Suprapubic skin (tissue), 4 donors: ENCODE data around the gene ZNF678. TPM values are rescaled to one million over a fixed set of nuclear protein-coding genes. Genes with fewer than 3 reads are reported as not detected.
"Not testable (repeated sequence)": the region's sequence is repeated elsewhere in the genome, so short reads cannot be mapped to it uniquely, and the experiment has no call there.

Experiments
- DNase-seq, 2 donors: peaks; one replicate each; pipeline ENCODE4 v3.0.0-alpha.2; 2019; ENCODE audit warnings: low spot score in 2 of 2
- H3K27ac ChIP-seq: fragments of 200-600 bp; sonication (generic); one replicate; pipeline ENCODE4 v1.5.1; 2019
- H3K27me3 ChIP-seq: fragments of 200-600 bp; sonication (generic); one replicate; pipeline ENCODE4 v1.5.1; 2019
- H3K36me3 ChIP-seq: fragments of 200-600 bp; sonication (generic); one replicate; pipeline ENCODE4 v1.5.1; 2019
- H3K4me1 ChIP-seq: fragments of 200-600 bp; sonication (generic); one replicate; pipeline ENCODE4 v1.5.1; 2019
- H3K4me3 ChIP-seq: fragments of 200-600 bp; sonication (generic); one replicate; pipeline ENCODE4 v1.5.1; 2019; ENCODE audit warnings: mild to moderate bottlenecking
- H3K9me3 ChIP-seq: fragments of 200-600 bp; sonication (generic); one replicate; pipeline ENCODE4 v1.5.1; 2019
- EP300 ChIP-seq: sonication (generic); formaldehyde crosslinking; IDR thresholded peaks from one replicate; pipeline ENCODE4 v1.6.1; 2017; ENCODE audit warnings: antibody characterized with exemption
- POLR2A ChIP-seq, 2 donors: fragments of 450-650 bp; IDR thresholded peaks; one replicate each; pipeline ENCODE4 v1.6.1; 2017; ENCODE audit warnings: antibody characterized with exemption in 2 of 2, mild to moderate bottlenecking in 2 of 2, moderate library complexity in 2 of 2
- POLR2AphosphoS5 ChIP-seq, 3 donors: sonication (generic); formaldehyde crosslinking; IDR thresholded peaks; one replicate each; pipeline ENCODE4 v1.6.1; 2017; ENCODE audit warnings: antibody characterized with exemption in 3 of 3
- WGBS: methylation state at CpG from one replicate; pipeline ENCODE4 v1.1.5; 2018; 5-methylcytosine and 5-hydroxymethylcytosine counted together
- total RNA-seq, 4 donors: library from RNA; depleted of rRNA; stranded (reverse); fragments of >200 nt; gene quantifications; one replicate each; pipeline ENCODE4 v1.1.0, GENCODE V29; 2016
- TF ChIP-seq, protein P1 (sequence below), 2 donors: fragments of 200-600 bp in 1 of 2; fragments of 450-650 bp in 1 of 2; sonication (generic) in 1 of 2; IDR thresholded peaks; one replicate each; pipeline ENCODE4 v1.5.1; 2016 to 2019; ENCODE audit warnings: antibody characterized with exemption in 2 of 2, mild to moderate bottlenecking in 1 of 2, moderate library complexity in 1 of 2

ZNF678 gene
- total RNA-seq, 4 donors from 2014 or later: 3.5 to 6.8 (median 5.3) TPM

DNA sequence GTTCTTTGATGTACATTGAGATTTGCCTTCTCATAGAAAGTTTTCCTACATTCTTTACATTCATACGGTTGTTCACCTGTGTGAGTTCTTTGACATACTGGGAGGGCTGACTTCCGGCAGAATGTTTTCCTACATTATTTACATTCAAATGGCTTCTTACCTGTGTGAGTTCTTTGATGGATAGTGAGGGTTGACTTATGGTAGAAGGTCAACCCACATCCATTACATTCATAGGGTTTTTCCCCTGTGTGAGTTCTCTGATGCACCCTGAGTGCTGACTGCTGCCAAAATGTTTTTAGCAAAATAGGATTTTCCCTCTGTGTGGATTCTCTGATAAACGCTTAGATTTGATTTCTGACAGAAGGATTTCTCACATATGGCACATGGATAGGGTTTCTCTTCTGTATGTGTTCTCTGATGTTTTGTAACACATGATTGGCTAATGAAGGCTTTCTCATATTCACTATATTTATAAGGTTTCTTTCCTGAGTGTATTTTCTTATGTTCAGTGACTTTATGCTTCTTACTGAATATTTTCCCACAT lies 134.0 kb downstream of the ZNF678 start:
- 84% methylated on average over 3 of the region's 3 CpGs for WGBS
- no peaks in the 10 kb centered on the region for H3K36me3 ChIP-seq
- no peaks in the 10 kb centered on the region for H3K4me1 ChIP-seq
- peaks cover 32% of the 10 kb centered on the region for H3K9me3 ChIP-seq
- DNase-seq: no peak
- H3K4me3 ChIP-seq: no peak overlapping the region
- H3K27ac ChIP-seq: no peak overlapping the region
- no peaks in the 10 kb centered on the region for H3K27me3 ChIP-seq
- TF ChIP-seq EP300: no peak
- no peak for TF ChIP-seq POLR2AphosphoS5 (IDR thresholded peaks at IDR 0.05)
- TF ChIP-seq POLR2A (IDR thresholded peaks at IDR 0.05): no peak
- TF ChIP-seq, protein P1, sequence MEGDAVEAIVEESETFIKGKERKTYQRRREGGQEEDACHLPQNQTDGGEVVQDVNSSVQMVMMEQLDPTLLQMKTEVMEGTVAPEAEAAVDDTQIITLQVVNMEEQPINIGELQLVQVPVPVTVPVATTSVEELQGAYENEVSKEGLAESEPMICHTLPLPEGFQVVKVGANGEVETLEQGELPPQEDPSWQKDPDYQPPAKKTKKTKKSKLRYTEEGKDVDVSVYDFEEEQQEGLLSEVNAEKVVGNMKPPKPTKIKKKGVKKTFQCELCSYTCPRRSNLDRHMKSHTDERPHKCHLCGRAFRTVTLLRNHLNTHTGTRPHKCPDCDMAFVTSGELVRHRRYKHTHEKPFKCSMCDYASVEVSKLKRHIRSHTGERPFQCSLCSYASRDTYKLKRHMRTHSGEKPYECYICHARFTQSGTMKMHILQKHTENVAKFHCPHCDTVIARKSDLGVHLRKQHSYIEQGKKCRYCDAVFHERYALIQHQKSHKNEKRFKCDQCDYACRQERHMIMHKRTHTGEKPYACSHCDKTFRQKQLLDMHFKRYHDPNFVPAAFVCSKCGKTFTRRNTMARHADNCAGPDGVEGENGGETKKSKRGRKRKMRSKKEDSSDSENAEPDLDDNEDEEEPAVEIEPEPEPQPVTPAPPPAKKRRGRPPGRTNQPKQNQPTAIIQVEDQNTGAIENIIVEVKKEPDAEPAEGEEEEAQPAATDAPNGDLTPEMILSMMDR (IDR thresholded peaks at IDR 0.05): no peak

DNA sequence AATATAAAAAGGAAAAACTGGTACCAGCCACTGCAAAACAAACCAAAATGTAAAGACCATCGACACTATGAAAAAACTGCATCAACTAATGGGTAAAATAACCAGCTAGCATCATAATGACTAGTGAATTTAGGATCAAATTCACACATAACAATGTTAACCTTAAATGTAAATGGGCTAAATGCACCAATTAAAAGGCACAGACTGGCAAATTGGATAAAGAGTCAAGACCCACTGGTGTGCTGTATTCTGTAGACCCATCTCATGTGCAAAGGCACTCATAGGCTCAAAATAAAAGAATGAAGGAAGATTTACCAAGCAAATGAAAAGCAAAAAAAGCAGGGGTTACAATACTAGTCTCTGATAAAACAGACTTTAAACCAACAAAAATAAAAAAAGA lies 138.3 kb downstream of the ZNF678 start:
- not testable (repeated sequence) for DNase-seq, H3K27me3 ChIP-seq, H3K4me1 ChIP-seq, H3K27ac ChIP-seq, H3K4me3 ChIP-seq, H3K36me3 ChIP-seq
- peaks cover 24% of the 10 kb centered on the region for H3K9me3 ChIP-seq
- 82% methylated on average over 1 of the region's 1 CpG for WGBS

DNA sequence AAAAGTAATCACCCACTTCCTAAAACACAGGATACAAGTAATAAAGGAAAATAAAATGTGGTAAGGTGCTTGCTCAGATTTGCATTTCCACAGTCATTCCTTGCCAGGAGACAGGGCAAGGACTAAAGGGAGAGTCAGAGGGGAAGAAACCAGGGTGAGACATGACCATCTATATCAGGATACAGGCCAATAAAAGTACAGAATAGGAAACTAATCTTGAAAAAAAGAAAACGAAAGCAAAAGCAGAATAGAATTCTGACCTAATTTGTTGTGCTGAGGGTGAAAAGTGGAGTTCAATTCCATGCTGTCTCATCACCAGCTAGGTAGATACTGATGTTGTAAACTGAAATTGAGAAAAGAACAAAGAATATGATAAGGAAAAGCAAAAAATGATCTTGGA lies 144.5 kb downstream of the ZNF678 start:
- Histone ChIP-seq H3K4me3 (no peak overlapping the region), H3K9me3 (peaks cover 17% of the 10 kb centered on the region), H3K27ac (no peak overlapping the region), H3K36me3 (no peaks in the 10 kb centered on the region), H3K27me3 (no peaks in the 10 kb centered on the region), H3K4me1 (no peaks in the 10 kb centered on the region)
- DNase-seq: no peak
- TF ChIP-seq EP300 (no peak), POLR2AphosphoS5 (IDR thresholded peaks at IDR 0.05) (no peak), POLR2A (IDR thresholded peaks at IDR 0.05) (no peak)
- TF ChIP-seq, protein P1 (IDR thresholded peaks at IDR 0.05): no peak
- 54% methylated on average over 1 of the region's 1 CpG for WGBS

DNA sequence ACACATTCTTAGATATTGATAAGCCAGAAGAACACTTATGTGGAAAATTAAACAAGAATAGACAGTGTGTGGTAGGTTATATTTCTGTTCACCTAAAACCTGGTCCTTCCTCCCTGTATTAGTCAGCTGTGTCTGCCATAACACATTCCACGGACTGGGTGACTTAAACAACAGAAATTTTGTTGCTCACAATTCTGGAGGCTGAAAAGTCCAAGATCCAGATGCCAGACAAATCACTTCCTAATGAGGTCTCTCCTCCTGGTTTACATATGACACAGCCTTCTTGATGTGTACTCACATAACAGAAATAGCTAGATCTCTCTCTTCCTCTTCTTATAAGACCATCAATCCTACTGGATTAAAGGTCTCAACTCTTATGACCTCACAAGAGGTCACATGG lies 146.1 kb downstream of the ZNF678 start:
- peaks cover 8% of the 10 kb centered on the region for H3K9me3 ChIP-seq
- 89% methylated on average over 1 of the region's 1 CpG for WGBS
- DNase-seq: no peak
- TF ChIP-seq EP300: no peak
- no peak for TF ChIP-seq POLR2A (IDR thresholded peaks at IDR 0.05)
- H3K4me3 ChIP-seq: no peak overlapping the region
- no peaks in the 10 kb centered on the region for H3K36me3 ChIP-seq
- no peaks in the 10 kb centered on the region for H3K4me1 ChIP-seq
- H3K27me3 ChIP-seq: no peaks in the 10 kb centered on the region
- H3K27ac ChIP-seq: no peak overlapping the region

DNA sequence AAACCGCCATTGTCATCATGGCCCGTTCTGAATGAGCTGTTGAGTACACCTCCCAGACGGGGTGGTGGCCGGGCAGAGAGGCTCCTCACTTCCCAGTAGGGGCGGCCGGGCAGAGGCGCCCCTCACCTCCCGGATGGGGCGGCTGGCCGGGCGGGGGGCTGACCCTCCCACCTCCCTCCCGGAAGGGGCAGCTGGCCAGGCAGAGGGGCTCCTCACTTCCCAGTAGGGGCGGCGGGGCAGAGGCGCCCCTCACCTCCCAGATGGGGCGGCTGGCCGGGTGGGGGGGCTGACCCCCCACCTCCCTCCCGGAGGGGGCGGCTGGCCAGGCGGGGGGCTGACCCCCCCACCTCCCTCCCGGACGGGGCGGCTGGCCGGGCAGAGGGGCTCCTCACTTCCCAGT lies 147.1 kb downstream of the ZNF678 start:
- H3K27me3 ChIP-seq, H3K4me1 ChIP-seq, DNase-seq, H3K27ac ChIP-seq, H3K36me3 ChIP-seq, H3K4me3 ChIP-seq: not testable (repeated sequence)
- WGBS: 90% methylated on average over 7 of the region's 24 CpGs
- H3K9me3 ChIP-seq: peaks cover 10% of the 10 kb centered on the region

DNA sequence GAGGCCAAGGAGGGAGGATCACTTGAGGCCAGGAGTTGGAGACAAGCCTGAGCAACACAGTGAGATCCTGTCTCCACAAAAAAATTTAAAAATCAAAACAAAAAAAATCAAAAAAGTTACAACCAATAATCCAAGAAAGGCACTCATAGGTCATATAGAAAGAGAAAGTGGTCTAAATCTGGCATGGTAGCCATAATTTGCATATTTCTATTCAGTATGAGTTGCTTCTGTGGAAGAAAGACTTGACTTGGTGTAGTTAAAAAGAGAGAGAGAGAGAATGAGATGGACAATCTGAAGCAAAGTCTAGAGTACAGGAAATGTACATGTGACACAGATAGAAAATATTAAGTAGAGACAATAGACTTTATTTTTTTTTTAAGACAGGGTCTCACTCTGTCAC lies 149.3 kb downstream of the ZNF678 start:
- Histone ChIP-seq H3K27ac (no peak overlapping the region), H3K27me3 (no peaks in the 10 kb centered on the region), H3K4me3 (no peak overlapping the region), H3K9me3 (peaks cover 13% of the 10 kb centered on the region), H3K4me1 (no peaks in the 10 kb centered on the region), H3K36me3 (no peaks in the 10 kb centered on the region)
- DNase-seq: no peak
- TF ChIP-seq POLR2AphosphoS5 (IDR thresholded peaks at IDR 0.05): no peak
- TF ChIP-seq POLR2A (IDR thresholded peaks at IDR 0.05): no peak
- TF ChIP-seq EP300: no peak
- TF ChIP-seq, protein P1 (IDR thresholded peaks at IDR 0.05): no peak

DNA sequence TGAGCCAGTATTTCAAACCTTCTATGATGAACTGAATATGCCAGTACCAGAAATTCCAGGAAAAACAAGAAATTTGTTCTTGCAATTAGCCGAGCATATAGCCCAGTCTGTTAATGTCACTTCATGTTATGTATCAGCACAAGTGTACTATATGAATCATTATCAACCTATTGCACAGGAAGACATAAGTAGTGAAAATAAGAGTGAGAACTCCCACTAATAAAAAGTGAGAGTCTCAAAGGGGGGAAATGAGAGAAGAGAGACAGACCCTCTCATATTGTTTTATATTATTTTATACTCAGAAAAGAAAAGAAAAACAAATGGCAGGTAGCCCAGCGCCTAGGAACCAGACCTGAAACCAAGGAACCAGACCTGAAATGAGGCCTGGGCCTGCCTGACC lies 155.6 kb downstream of the ZNF678 start:
- DNase-seq: no peak
- TF ChIP-seq POLR2AphosphoS5 (IDR thresholded peaks at IDR 0.05) (no peak), EP300 (no peak), POLR2A (IDR thresholded peaks at IDR 0.05) (no peak)
- TF ChIP-seq, protein P1 (IDR thresholded peaks at IDR 0.05): no peak
- WGBS: 82% methylated on average over 2 of the region's 2 CpGs
- no peaks in the 10 kb centered on the region for H3K36me3 ChIP-seq
- H3K9me3 ChIP-seq: peaks cover 33% of the 10 kb centered on the region
- no peak overlapping the region for H3K27ac ChIP-seq
- no peak overlapping the region for H3K4me3 ChIP-seq
- no peaks in the 10 kb centered on the region for H3K27me3 ChIP-seq
- H3K4me1 ChIP-seq: no peaks in the 10 kb centered on the region
